ENCODE results near the gene RIMBP2.

Gene RIMBP2

DNA sequence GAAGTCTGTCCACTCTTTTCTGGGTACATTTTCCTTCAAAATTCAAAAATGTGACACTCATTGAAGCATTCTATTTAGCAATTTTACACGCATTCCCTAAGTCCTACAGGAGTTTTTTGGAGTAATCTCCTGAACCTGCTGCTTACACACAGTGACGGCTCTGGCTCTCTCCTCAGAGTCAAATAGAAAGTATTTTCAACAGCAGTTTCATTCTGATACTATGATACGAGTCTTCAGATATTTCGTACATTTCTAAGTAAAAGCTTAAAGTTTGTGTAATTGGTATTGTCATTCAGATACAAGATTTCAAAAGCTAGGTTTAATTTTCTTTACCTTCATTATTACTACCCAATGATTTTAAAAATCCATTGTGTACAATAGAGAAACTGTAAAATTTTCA is 342.0 kb downstream of the RIMBP2 start:
- no peaks in the 10 kb centered on the region for H3K36me3 ChIP-seq (ENCODE audit: control insufficient read depth, low read depth, low read length)
- no peaks in the 10 kb centered on the region for H3K27me3 ChIP-seq (ENCODE audit: control insufficient read depth, insufficient read depth, low read length)
- H3K4me3 ChIP-seq (ENCODE audit: low read length) = no peak overlapping the region
- H3K4me1 ChIP-seq (ENCODE audit: control insufficient read depth, low read depth, low read length) = peaks cover 7% of the 10 kb centered on the region
- no peaks in the 10 kb centered on the region for H3K9me3 ChIP-seq (ENCODE audit: control insufficient read depth, low read depth, low read length)
- H3K27ac ChIP-seq (ENCODE audit: low read length) = no peak overlapping the region
- no peak overlapping the region for H3K9ac ChIP-seq (ENCODE audit: low read length)

GRCh38 chr12:130372936-130373335 is 343.2 kb downstream of the RIMBP2 start:
- Histone ChIP-seq H3K9ac (ENCODE audit: low read length) (no peak overlapping the region), H3K36me3 (ENCODE audit: control insufficient read depth, low read depth, low read length) (no peaks in the 10 kb centered on the region), H3K4me3 (ENCODE audit: low read length) (no peak overlapping the region), H3K27ac (ENCODE audit: low read length) (no peak overlapping the region), H3K27me3 (ENCODE audit: control insufficient read depth, insufficient read depth, low read length) (no peaks in the 10 kb centered on the region), H3K4me1 (ENCODE audit: control insufficient read depth, low read depth, low read length) (peaks cover 7% of the 10 kb centered on the region), H3K9me3 (ENCODE audit: control insufficient read depth, low read depth, low read length) (no peaks in the 10 kb centered on the region)

DNA sequence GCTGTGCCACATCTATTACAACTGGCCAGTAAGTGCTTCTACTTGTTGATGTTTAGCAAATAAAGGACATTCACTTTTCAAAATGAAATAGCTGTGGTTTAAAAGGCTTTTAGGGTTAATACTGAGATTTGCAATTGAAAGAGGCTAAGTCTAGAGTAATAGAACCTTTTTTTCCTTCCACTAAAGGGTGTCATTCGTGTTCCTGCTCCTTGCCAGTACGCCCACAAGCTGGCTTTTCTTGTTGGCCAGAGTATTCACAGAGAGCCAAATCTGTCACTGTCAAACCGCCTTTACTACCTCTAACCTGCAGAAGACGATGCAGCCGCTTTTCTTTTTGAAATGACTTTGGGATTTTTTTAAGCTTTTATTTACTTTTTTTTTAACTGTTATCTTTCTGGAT is 344.8 kb downstream of the RIMBP2 start:
- no peaks in the 10 kb centered on the region for H3K36me3 ChIP-seq (ENCODE audit: control insufficient read depth, low read depth, low read length)
- no peak overlapping the region for H3K9ac ChIP-seq (ENCODE audit: low read length)
- no peaks in the 10 kb centered on the region for H3K9me3 ChIP-seq (ENCODE audit: control insufficient read depth, low read depth, low read length)
- H3K4me1 ChIP-seq (ENCODE audit: control insufficient read depth, low read depth, low read length) = peaks cover 7% of the 10 kb centered on the region
- H3K27ac ChIP-seq (ENCODE audit: low read length) = no peak overlapping the region
- H3K27me3 ChIP-seq (ENCODE audit: control insufficient read depth, insufficient read depth, low read length) = no peaks in the 10 kb centered on the region
- H3K4me3 ChIP-seq (ENCODE audit: low read length) = no peak overlapping the region

DNA sequence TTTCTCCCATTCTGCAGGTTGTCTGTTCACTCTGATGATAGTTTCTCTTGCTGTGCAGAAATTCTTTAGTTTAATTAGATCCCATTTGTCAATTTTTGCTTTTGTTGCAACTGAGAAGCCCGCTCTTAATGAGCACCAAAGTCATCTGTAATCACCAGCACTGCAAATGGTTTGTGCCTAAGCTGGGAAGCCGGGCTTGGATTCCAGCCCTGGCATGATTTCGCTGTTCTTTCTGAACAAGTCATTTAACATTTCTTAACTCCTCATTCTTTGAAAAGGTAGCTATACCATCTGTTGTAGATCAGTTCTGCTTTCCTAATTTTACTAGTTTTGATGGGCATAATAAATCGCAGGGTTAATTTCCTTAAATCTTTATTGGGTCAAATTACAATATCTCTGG is 346.3 kb downstream of the RIMBP2 start:
- H3K4me3 ChIP-seq (ENCODE audit: low read length) = no peak overlapping the region
- H3K9me3 ChIP-seq (ENCODE audit: control insufficient read depth, low read depth, low read length) = no peaks in the 10 kb centered on the region
- no peaks in the 10 kb centered on the region for H3K27me3 ChIP-seq (ENCODE audit: control insufficient read depth, insufficient read depth, low read length)
- no peak overlapping the region for H3K9ac ChIP-seq (ENCODE audit: low read length)
- H3K36me3 ChIP-seq (ENCODE audit: control insufficient read depth, low read depth, low read length) = no peaks in the 10 kb centered on the region
- peaks cover 7% of the 10 kb centered on the region for H3K4me1 ChIP-seq (ENCODE audit: control insufficient read depth, low read depth, low read length)
- no peak overlapping the region for H3K27ac ChIP-seq (ENCODE audit: low read length)

DNA sequence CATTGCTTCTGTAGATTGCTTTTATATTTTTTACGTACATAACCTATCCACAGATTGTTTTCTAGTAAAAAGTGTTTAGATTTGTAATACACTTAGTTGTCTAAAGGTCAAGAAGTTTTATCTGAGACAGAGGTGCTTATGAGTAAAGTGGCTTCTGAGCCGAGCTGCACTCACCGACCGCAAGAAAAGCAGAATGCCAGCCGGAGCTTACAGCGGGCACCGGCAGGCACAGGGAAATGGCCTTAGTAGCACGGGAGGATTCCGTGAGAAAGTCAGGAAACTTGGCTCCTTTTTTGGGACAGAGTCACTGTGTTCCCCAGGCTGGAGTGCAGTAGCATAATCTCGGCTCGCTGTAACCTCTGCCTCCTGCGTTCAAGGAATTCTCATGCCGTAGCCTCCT is 348.6 kb downstream of the RIMBP2 start:
- Histone ChIP-seq H3K36me3 (ENCODE audit: control insufficient read depth, low read depth, low read length) (no peaks in the 10 kb centered on the region), H3K27ac (ENCODE audit: low read length) (no peak overlapping the region), H3K4me1 (ENCODE audit: control insufficient read depth, low read depth, low read length) (peaks cover 7% of the 10 kb centered on the region), H3K27me3 (ENCODE audit: control insufficient read depth, insufficient read depth, low read length) (no peaks in the 10 kb centered on the region), H3K4me3 (ENCODE audit: low read length) (no peak overlapping the region), H3K9ac (ENCODE audit: low read length) (no peak overlapping the region), H3K9me3 (ENCODE audit: control insufficient read depth, low read depth, low read length) (no peaks in the 10 kb centered on the region)

- Histone ChIP-seq H3K36me3 (ENCODE audit: control insufficient read depth, low read depth, low read length) (no peaks in the 10 kb centered on the region), H3K4me3 (ENCODE audit: low read length) (no peak overlapping the region), H3K9me3 (ENCODE audit: control insufficient read depth, low read depth, low read length) (no peaks in the 10 kb centered on the region), H3K27me3 (ENCODE audit: control insufficient read depth, insufficient read depth, low read length) (no peaks in the 10 kb centered on the region), H3K27ac (ENCODE audit: low read length) (no peak overlapping the region), H3K9ac (ENCODE audit: low read length) (no peak overlapping the region), H3K4me1 (ENCODE audit: control insufficient read depth, low read depth, low read length) (peaks cover 7% of the 10 kb centered on the region)
Measured at GRCh38 chr12:130367003-130367402, 349.1 kb downstream of the RIMBP2 start.

DNA sequence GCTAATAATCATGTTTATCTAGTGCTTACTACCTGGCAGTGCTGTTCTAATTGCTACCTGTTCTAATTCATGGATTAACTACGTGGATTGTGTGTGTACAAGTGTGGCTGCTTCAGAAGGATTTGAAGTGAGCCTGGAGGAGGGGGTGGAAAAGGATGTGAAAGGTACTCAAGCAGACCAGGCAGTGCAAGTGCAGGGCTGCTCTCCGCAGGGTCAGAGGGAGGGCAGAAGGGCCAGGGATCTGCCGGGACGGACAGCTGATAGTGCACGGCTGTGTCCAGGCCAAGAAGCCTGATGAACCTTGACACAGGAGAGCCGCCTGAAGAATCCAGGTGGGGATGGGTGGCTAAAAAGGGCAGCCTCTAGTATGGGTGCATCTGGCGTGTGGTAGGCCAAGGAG is 349.9 kb downstream of the RIMBP2 start:
- no peak overlapping the region for H3K4me3 ChIP-seq (ENCODE audit: low read length)
- no peaks in the 10 kb centered on the region for H3K27me3 ChIP-seq (ENCODE audit: control insufficient read depth, insufficient read depth, low read length)
- H3K9ac ChIP-seq (ENCODE audit: low read length) = no peak overlapping the region
- H3K27ac ChIP-seq (ENCODE audit: low read length) = no peak overlapping the region
- H3K36me3 ChIP-seq (ENCODE audit: control insufficient read depth, low read depth, low read length) = no peaks in the 10 kb centered on the region
- peaks cover 3% of the 10 kb centered on the region for H3K4me1 ChIP-seq (ENCODE audit: control insufficient read depth, low read depth, low read length)
- H3K9me3 ChIP-seq (ENCODE audit: control insufficient read depth, low read depth, low read length) = no peaks in the 10 kb centered on the region

- H3K4me3 ChIP-seq (ENCODE audit: low read length) = no peak overlapping the region
- H3K36me3 ChIP-seq (ENCODE audit: control insufficient read depth, low read depth, low read length) = no peaks in the 10 kb centered on the region
- H3K27me3 ChIP-seq (ENCODE audit: control insufficient read depth, insufficient read depth, low read length) = no peaks in the 10 kb centered on the region
- no peak overlapping the region for H3K9ac ChIP-seq (ENCODE audit: low read length)
- no peak overlapping the region for H3K27ac ChIP-seq (ENCODE audit: low read length)
- no peaks in the 10 kb centered on the region for H3K4me1 ChIP-seq (ENCODE audit: control insufficient read depth, low read depth, low read length)
- H3K9me3 ChIP-seq (ENCODE audit: control insufficient read depth, low read depth, low read length) = no peaks in the 10 kb centered on the region
Measured at GRCh38 chr12:130364578-130364977, 351.5 kb downstream of the RIMBP2 start.

GRCh38 chr12:130362060-130362459 is 354.0 kb downstream of the RIMBP2 start:
- Histone ChIP-seq H3K4me1 (ENCODE audit: control insufficient read depth, low read depth, low read length) (no peaks in the 10 kb centered on the region), H3K4me3 (ENCODE audit: low read length) (no peak overlapping the region), H3K27ac (ENCODE audit: low read length) (no peak overlapping the region), H3K9me3 (ENCODE audit: control insufficient read depth, low read depth, low read length) (no peaks in the 10 kb centered on the region), H3K27me3 (ENCODE audit: control insufficient read depth, insufficient read depth, low read length) (no peaks in the 10 kb centered on the region), H3K36me3 (ENCODE audit: control insufficient read depth, low read depth, low read length) (no peaks in the 10 kb centered on the region), H3K9ac (ENCODE audit: low read length) (no peak overlapping the region)

- H3K9ac ChIP-seq (ENCODE audit: low read length) = no peak overlapping the region
- no peaks in the 10 kb centered on the region for H3K27me3 ChIP-seq (ENCODE audit: control insufficient read depth, insufficient read depth, low read length)
- no peaks in the 10 kb centered on the region for H3K36me3 ChIP-seq (ENCODE audit: control insufficient read depth, low read depth, low read length)
- no peaks in the 10 kb centered on the region for H3K9me3 ChIP-seq (ENCODE audit: control insufficient read depth, low read depth, low read length)
- no peak overlapping the region for H3K4me3 ChIP-seq (ENCODE audit: low read length)
- no peak overlapping the region for H3K27ac ChIP-seq (ENCODE audit: low read length)
- H3K4me1 ChIP-seq (ENCODE audit: control insufficient read depth, low read depth, low read length) = no peaks in the 10 kb centered on the region
Measured at GRCh38 chr12:130357729-130358330, 358.3 kb downstream of the RIMBP2 start.

DNA sequence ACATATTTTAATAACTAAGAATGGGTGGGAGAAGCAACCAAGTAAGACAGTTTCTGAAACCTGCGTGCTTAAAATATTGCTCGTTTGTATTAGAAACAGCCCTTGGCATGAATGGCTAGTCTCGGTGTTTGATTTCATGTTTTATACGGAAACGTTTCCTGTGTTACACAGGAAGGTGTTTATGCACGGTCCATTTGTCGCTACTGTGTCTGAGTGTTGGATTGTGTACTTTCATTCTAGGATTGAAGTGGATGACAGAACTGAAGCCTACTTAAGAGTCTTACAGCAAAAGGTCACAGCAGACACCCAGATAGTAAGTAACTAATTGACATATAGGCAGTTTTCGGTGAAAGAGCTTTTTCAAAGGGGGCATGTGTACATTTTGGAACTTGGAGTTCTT is 358.9 kb downstream of the RIMBP2 start:
- no peaks in the 10 kb centered on the region for H3K27me3 ChIP-seq (ENCODE audit: control insufficient read depth, insufficient read depth, low read length)
- H3K36me3 ChIP-seq (ENCODE audit: control insufficient read depth, low read depth, low read length) = no peaks in the 10 kb centered on the region
- no peak overlapping the region for H3K27ac ChIP-seq (ENCODE audit: low read length)
- H3K9ac ChIP-seq (ENCODE audit: low read length) = no peak overlapping the region
- no peaks in the 10 kb centered on the region for H3K9me3 ChIP-seq (ENCODE audit: control insufficient read depth, low read depth, low read length)
- H3K4me1 ChIP-seq (ENCODE audit: control insufficient read depth, low read depth, low read length) = no peaks in the 10 kb centered on the region
- H3K4me3 ChIP-seq (ENCODE audit: low read length) = no peak overlapping the region

- H3K27ac ChIP-seq (ENCODE audit: low read length) = no peak overlapping the region
- no peaks in the 10 kb centered on the region for H3K9me3 ChIP-seq (ENCODE audit: control insufficient read depth, low read depth, low read length)
- H3K4me1 ChIP-seq (ENCODE audit: control insufficient read depth, low read depth, low read length) = no peaks in the 10 kb centered on the region
- H3K4me3 ChIP-seq (ENCODE audit: low read length) = no peak overlapping the region
- no peaks in the 10 kb centered on the region for H3K36me3 ChIP-seq (ENCODE audit: control insufficient read depth, low read depth, low read length)
- no peaks in the 10 kb centered on the region for H3K27me3 ChIP-seq (ENCODE audit: control insufficient read depth, insufficient read depth, low read length)
- no peak overlapping the region for H3K9ac ChIP-seq (ENCODE audit: low read length)
Measured at GRCh38 chr12:130356222-130356621, 359.9 kb downstream of the RIMBP2 start.
